ENCODE results near the gene CAMKV. TPM values are rescaled to one million over a fixed set of nuclear protein-coding genes. Genes with fewer than 3 reads are reported as not detected.

CAMKV gene
- total RNA-seq, 3 donors from 2014 or later = 1.5 TPM; not detected in 2

DNA sequence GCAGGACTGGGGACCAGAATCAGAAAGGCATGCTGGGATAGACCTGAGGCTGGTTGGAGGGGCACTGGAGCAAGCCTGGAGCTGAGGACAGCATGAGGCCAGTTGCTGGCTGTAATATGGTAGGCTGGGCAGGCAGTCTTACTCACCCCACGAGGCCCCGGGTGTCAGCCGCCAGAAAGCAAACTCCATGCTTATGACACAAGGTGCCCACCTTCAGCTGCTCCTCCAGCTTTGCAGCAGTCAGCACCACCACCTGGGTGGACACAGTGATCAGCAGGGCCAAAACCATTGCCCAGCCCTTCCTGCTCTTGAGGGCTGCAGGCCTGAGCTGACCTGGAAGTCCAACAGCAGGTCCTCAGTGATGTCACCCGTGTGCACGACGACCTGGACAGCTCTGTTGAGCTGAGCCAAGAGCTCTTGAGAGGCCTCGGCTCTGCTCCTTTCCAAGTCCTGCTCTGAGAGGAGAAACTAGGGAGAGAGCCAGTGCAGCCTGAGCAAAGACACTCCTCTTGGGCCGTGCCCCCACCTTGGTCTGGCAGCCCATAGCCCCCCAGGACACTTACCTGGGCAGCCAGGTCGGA lies 56.7 kb downstream of the CAMKV start:
- peaks cover 0 to 14% of the 10 kb centered on the region in 2 donors for H3K4me1 ChIP-seq
- H3K4me3 ChIP-seq = peak overlapping the region; percentile 47 to 72 (median 56)
- TF ChIP-seq POLR2AphosphoS5 (IDR thresholded peaks at IDR 0.05) (no peak), POLR2A (IDR thresholded peaks at IDR 0.05) (no peak)
- TF ChIP-seq, protein P1, sequence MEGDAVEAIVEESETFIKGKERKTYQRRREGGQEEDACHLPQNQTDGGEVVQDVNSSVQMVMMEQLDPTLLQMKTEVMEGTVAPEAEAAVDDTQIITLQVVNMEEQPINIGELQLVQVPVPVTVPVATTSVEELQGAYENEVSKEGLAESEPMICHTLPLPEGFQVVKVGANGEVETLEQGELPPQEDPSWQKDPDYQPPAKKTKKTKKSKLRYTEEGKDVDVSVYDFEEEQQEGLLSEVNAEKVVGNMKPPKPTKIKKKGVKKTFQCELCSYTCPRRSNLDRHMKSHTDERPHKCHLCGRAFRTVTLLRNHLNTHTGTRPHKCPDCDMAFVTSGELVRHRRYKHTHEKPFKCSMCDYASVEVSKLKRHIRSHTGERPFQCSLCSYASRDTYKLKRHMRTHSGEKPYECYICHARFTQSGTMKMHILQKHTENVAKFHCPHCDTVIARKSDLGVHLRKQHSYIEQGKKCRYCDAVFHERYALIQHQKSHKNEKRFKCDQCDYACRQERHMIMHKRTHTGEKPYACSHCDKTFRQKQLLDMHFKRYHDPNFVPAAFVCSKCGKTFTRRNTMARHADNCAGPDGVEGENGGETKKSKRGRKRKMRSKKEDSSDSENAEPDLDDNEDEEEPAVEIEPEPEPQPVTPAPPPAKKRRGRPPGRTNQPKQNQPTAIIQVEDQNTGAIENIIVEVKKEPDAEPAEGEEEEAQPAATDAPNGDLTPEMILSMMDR (IDR thresholded peaks at IDR 0.05) = no peak
- H3K36me3 ChIP-seq = peaks cover 5% of the 10 kb centered on the region
- no peaks in the 10 kb centered on the region for H3K9me3 ChIP-seq
- no peak for DNase-seq (ENCODE audit: low spot score in 2 of 2)
- no peaks in the 10 kb centered on the region for H3K27me3 ChIP-seq
- intact Hi-C loops (cut with DNase I; ENCODE audit: low total_unique reads) = no loop called here
- peak overlapping the region; percentile 83 to 84 for H3K27ac ChIP-seq

Other genes with a start within 250 kb of the CAMKV start
- gene APEH, start 195.6 kb downstream of the CAMKV start, total RNA-seq = 10 to 100 TPM; 69.5 to 80.0 (median 70.1) TPM
- 10 to 100 TPM in 2 of 3 donors, 1 to 10 TPM in 1; 9.3 to 23.6 (median 21.2) TPM for gene MST1, start 180.4 kb downstream of the CAMKV start, total RNA-seq
- 10 to 100 TPM; 22.1 to 29.8 (median 26.2) TPM for gene RNF123, start 180.3 kb downstream of the CAMKV start, total RNA-seq
- 1 to 10 TPM in 2 of 3 donors, under 1 TPM in 1; 0.98 to 1.3 (median 1.0) TPM for gene AMIGO3, start 150.2 kb downstream of the CAMKV start, total RNA-seq
- gene GMPPB, start 146.0 kb downstream of the CAMKV start, total RNA-seq = 10 to 100 TPM; 17.4 to 40.0 (median 21.2) TPM
- 10 to 100 TPM; 24.8 to 45.9 (median 45.8) TPM for gene IP6K1, start 83.4 kb downstream of the CAMKV start, total RNA-seq
- not detected for gene CDHR4, start 70.0 kb downstream of the CAMKV start, total RNA-seq
- gene INKA1, start 66.6 kb downstream of the CAMKV start, total RNA-seq = 1 to 10 TPM; 2.3 to 4.5 (median 4.2) TPM
- 10 to 100 TPM; 26.4 to 77.4 (median 50.5) TPM for gene UBA7, start 56.0 kb downstream of the CAMKV start, total RNA-seq
- 1 to 10 TPM; 1.6 to 2.0 (median 1.9) TPM for gene TRAIP, start 13.3 kb downstream of the CAMKV start, total RNA-seq
- gene MST1R, start 34.0 kb upstream of the CAMKV start, total RNA-seq = 10 to 100 TPM in 1 of 3 donors, 1 to 10 TPM in 1, under 1 TPM in 1; 0.16 to 11.9 (median 7.5) TPM
- gene MON1A, start 59.9 kb upstream of the CAMKV start, total RNA-seq = 10 to 100 TPM in 2 of 3 donors, 1 to 10 TPM in 1; 9.1 to 12.5 (median 11.3) TPM
- 100 to 1,000 TPM in 2 of 3 donors, 10 to 100 TPM in 1; 92.2 to 158 (median 154) TPM for gene RBM6, start 70.2 kb upstream of the CAMKV start, total RNA-seq
- 100 to 1,000 TPM; 214 to 343 (median 296) TPM for gene RBM5, start 219.0 kb upstream of the CAMKV start, total RNA-seq